GM19240 (cell line): ENCODE measurements around the gene PM20D1.

Source experiments
- DNase-seq: peaks from one replicate; pipeline ENCODE4 v3.0.0; 2011; ENCODE audit warnings: low spot score; ENCODE audit not compliant: insufficient read length

The PM20D1 gene

DNA sequence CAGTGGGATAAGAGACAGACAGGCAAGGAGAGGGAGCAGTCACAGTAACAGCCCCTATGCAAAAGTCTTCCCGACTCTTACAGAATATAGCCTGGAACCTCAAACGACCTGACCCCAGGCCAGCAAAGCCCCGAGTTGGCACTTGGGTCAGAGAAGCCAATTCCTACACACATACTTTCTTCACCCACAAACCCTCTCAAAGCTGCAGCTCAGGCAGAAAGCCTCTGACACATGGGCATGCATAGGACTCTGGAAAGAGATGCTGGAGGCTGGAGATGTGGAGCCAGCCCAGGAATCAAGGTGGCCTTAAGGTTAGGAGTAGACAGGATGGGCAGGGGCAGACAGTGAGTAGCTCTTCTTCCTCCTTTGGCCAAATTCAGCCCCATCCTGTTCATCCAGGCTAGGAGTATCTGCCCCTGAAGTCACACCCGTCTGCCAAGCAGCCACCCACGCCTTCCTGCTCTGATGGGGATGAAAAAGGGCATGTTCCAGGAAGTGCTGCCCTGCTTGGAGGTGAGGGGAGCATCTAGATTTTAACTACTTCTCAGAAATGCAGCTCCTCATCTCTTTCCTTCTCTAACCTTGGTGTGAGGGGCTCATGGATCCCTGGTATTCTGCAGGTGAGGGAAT is 44.7 kb downstream of the PM20D1 start:
- DNase-seq: no peak

DNA sequence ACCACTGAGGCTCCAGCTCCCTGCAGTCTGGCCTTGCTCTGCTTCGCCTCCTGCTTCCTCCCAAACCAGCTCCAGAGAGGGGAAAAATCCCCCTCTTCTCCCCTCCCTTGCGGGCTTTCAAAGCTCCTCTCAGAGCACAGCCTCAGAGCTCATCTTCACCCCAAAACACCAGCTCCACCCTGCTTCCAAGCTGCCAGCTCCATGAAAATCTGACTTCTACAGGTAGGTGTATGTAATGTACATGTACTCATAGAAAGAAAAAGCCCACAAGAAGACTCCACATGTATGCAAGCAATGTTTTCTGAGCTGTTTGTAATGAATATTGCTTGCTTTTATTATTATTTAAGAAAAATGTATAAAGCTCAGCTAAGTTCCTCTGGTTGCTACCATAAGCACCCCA is 45.3 kb downstream of the PM20D1 start:
- DNase-seq: no peak

DNA sequence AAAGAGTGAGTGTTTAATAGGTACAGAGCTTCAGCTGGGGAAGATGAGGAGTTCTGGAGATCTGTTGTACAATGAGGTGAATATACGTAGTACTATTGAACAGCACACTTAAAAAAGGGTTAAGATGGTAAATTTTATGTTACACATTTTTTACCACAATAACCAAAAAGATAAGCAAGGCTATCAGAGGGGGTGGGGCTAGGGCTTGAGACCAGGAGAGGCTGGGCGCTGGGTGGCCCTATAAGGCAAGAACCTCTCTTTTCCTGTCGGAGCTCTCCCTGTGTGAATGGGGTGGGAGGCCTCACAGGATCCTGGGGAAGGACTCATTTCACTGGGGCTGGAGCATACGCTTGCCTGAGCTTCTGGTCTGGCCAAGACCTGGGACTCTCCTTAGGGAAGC is 45.9 kb downstream of the PM20D1 start:
- no peak for DNase-seq

DNA sequence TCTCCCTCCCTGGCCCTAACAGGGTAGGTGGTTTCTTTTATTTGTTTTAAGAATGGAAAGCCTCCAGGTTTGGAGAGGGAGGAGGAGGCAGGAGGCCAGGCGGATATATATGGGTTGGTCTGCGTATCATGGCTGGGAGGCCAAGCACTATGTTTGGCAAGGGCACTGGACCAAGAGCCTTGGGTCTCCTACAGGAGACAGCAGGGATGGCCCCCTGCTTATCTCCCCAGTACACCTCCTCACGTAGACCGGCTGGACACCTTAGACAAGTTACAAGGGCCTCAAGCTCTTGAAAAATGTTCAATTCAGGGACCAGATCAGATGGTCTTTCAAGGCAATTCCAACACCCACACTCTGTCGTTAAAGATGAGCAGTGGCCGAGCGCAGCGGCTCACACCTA is 47.9 kb downstream of the PM20D1 start:
- no peak for DNase-seq

DNA sequence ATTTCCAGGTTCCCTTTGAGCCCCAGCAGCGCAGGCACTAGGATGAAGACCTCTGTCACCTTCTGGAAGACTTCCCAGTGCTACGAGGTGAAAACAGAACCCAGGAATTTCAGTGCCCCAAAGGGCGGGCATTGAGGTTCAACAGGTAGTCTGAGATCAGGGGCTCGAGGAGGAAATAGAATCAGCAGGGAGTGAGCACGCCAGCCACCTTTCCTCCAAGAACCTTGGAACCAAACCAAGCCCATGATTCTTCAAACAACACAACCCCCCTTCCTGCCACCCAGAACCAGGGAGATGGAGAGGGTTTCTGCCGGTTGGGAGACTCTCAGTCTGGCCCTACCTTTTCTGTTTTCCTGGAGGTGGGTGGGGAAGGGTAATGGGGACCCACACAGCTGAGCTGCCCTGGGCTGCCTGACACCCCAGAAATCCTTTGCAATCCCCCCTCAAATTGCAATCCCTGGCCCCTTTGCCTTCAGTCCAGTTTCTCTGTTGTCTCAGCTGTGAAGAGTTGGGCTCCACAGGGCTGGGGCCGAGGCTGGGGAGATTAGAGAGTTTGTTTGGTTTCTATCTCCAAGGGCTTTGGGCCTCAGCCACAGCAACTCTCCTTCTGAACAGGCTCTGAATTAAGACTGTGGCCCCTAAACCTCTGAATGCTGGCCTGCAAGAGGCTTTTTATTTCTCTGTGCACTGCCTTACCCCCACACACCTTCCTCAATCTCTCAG is 48.8 kb downstream of the PM20D1 start:
- no peak for DNase-seq

DNA sequence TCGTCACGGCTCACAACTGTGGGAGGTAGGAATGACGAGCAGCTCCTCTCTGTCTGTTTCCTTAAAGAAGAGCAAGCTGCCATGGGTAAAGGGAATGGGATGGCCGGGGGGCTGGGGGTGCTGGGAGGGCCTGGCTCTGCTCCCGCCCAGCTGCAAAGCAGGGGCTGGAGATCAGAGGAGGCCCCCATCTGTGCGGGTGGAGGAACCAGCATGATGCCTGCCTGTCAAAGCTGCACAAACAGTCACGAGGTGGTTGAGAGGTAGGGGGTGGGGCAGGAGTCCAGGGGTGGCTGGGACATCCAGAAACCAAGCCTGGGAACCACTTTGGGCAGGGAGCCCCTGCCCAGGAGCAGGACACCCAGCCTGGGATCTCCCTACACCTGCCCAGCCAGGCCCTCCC is 49.5 kb downstream of the PM20D1 start:
- DNase-seq: no peak

DNA sequence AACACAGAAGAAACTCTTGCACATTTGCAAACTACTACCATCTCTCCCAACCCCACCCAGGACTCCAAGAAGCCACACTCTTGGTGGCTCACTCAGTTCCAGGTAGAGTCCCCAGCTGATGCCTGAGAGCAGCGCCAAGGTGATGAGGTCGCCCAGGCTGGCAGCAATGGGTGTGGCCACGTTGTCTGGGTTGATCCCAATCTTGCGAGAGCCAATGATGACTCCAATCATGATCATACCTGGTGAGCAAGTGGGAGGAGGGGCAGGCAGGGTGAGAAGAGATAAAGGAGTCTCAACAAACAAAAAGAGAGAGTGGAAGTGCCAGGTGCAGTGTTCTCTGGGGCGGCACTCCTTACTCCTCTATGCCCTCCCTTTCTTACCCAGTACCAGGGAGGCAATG is 51.4 kb downstream of the PM20D1 start:
- DNase-seq: no peak

DNA sequence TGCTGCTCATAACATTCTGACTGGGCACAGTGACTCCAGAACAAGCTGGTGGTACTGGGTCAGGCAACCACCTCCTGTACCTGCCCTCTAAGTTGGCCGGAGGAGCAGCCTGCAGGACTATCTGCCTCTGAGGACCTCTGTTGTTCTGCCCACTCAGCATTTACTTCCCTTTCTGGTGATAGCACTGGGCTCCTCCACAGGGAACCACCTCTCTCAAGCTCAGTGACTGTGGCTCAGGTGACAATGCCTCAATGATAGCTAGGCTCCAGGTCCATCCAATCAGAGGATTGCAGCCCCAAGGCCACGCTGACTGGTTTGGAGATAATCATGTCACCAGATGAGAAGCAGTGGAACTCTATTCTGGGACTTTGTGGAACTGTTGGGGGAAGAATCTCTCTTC is 52.8 kb downstream of the PM20D1 start:
- no peak for DNase-seq

DNA sequence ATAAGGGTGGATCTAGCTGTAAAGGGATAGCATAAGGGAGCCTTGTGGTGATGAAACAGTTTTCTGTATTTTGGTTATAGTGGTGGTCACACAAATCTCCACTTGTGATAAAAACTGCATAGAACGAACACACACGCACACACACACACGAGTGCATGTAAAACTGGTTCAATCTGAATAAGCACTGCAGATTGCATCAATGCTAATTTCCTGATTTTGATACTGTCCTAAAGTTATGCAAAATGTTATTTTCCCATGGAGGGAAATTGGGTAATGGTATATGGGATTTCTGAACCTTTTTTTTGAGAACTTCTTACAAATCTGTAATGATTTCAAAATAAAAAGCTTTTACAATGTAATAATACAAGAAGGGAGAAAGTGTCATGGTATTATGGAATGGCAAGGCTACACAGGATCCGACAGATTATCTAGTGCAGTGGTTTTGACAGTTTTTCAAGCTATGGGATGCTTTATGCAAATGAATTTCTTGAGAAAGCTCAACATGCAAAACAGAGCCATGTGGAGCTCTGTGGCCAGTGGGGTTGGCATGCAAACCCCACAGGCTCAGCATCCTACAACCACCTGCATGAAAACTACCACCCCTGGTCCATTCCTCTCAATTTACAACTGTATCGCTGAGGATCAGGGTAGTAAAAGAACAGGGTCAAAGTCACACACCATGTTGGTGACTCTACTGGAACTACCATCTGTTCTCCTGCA is 55.8 kb downstream of the PM20D1 start:
- no peak for DNase-seq

DNA sequence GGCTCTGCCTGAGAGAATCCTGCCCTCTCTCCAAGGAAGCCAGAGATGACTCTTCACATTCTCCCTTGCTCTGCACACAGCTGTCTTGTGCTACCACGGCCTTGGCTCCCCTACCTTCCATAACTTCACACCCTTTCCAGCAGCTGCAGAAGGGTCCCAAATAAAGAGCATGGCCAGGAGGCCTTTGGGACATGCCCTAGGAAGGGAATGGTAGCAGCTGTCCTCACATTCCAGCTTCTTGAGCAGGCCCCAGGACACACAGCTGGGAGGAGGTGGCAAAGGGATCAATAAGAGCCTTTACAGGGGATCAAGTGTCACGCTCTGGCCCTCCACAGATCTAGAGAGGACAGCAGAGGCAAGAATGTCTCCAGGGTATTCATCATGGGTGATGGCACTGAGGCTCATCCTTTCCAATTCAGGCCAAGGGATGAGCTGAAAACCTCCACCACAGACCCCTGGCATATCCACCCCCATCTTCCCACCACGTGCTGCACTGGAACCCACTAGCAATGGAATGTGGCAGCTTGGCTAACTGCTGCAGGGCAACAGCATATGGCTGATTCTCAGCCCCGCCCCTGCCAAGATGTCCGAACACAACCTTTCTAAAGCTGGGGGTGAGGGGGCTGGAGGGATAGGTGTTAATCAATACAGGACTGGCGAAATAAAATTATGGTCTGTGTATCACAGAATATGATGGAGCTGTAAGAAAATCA is 56.8 kb downstream of the PM20D1 start:
- no peak for DNase-seq

DNA sequence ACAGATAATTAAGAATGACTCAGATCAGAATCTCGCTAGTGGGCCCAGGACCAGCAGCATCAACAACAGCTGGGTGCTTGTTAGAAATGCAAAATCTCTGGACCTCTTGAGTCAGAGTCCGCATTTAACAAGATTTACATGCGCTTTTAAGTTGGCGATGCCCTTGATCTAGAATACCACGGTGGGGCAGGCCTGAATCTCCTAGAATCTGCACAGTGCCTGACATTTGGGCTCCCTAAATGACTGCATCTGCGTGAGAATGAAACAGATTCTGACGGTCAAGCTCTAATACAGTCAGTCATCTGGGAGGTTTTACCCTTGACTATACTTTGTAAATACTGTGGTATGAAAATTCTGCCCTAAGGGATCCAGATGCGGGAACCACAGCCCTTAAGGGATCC is 57.5 kb downstream of the PM20D1 start:
- no peak for DNase-seq

DNA sequence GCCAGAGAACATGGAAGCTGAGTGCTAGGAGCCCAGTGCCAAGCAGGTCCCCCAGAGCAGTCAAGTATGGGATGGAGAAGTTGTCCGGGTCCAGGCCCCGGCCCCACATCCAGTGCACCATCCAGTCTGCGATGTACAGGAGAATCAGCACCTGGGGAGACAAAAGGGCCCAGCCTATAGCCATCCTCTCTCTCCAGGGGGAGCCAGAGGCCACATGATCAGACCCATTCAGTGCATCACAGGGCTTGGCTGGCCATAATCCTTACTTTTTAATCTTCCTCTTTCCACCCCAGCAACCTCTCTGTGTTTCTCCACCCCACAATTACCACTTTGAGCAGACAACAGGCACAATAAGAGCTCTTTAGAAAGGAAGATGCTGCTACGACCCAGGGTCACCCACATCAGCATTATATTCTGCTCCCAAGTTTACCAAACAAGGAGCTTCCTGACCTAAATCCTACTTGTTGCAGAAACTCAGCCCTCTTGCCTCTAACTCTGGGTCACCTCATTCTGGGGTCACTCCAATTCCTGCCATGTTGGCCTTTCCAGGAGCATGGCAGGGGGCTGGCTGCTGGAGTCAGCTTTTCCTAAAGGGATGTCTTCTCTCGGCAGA is 58.3 kb downstream of the PM20D1 start:
- DNase-seq: peak; percentile 79

DNA sequence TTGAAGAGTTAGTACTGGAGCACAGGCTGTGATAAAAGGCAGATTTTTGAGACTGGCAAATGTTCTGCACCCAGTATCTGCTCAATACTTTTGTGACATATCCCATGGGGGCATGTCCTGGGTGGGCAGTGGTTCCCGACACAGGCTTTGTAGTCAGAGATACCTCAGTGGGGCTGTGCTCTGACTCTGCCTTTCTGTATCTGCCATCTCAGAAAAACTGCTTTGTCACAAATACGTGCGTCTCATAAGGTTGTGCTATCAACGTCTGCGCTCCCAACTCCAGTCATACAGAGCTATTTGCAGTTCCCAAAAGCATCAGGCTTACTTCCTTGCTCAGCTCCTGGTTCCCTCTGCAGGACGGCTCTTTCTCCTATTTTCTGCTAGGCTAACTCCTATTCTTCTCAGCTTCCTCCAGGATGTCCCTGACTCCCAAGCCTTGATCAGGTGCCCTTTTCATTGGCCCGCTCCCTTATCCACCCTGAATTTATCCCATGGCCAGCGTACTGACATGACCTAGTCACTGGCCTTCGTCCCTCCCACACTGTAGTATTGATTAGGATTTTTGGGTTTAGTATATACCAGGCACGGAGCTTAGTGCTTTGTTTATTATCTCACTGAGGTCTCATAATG is 62.5 kb downstream of the PM20D1 start:
- DNase-seq: no peak

DNA sequence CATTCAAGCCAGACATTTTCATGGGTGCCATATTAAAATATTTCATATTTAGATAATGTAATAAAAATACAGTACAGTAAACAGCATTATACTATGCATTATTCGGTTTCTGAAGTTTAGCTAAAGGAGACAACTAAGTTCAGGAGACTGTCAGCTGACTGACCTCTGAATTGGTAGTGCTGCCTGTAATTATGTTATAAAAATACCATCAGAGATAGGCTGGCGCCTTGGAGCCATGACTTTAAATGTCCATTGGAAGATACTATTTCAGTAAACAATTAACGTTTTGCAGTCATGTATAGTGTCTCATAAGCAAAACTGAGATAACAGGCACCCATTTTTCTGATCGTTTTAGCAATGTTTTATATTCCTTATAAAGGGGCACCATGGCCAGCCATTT is 63.3 kb downstream of the PM20D1 start:
- DNase-seq: no peak

DNA sequence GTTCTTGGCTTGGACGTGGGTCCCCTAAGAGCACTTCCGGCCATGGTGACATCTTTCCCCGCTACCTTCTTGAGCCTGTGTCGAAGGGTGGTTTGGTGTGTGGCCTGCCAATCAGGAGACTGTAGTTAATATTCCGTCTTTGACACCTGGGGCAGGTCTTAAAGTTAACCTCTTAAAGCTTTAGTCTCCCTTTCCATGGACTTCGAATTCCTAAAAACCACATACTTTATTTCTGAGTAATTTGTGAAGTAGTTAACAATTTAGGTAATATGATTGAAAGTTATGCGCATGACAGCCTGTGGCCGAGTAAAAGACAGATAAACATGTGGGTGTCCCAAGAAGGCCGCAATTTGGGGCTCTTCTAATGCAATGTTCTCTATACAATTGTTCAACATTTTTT is 64.5 kb downstream of the PM20D1 start:
- DNase-seq: no peak

DNA sequence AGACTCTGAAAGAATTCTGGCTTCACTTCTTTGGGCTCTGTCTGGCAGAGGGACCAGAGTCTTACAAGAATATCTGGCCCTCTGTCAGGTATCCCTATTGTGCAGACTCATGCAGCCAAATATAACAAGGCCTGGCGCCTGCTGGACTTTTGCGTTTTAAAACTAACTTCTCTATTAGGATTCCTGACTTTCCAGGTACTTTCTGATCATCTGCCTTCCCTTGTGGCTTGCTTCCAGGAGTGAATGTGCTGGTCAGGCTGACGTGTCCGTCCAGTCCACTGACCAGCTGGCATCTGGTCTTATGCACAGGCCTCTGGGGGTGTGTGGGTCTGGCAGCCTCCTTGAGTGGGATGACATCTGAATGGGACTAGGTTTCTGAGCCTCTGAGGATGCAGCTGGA is 66.0 kb downstream of the PM20D1 start:
- DNase-seq: no peak

DNA sequence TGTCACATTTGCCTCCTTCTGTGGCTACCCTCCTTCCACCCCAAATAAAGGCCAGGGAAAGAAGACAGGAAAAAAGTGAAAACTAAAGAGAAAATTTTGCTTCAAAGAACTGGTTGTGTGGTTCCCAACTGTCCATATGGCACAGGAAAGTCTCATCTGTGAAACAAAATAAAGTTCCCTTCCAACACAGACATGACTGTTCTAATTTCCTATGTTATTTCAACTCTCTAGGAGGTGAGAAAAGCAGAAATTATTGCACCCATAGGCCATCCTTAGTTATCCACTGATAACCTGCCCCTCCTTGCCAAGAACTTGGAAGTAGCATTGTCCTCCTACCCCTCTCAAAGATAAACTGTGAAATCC is 66.5 kb downstream of the PM20D1 start:
- DNase-seq: no peak

DNA sequence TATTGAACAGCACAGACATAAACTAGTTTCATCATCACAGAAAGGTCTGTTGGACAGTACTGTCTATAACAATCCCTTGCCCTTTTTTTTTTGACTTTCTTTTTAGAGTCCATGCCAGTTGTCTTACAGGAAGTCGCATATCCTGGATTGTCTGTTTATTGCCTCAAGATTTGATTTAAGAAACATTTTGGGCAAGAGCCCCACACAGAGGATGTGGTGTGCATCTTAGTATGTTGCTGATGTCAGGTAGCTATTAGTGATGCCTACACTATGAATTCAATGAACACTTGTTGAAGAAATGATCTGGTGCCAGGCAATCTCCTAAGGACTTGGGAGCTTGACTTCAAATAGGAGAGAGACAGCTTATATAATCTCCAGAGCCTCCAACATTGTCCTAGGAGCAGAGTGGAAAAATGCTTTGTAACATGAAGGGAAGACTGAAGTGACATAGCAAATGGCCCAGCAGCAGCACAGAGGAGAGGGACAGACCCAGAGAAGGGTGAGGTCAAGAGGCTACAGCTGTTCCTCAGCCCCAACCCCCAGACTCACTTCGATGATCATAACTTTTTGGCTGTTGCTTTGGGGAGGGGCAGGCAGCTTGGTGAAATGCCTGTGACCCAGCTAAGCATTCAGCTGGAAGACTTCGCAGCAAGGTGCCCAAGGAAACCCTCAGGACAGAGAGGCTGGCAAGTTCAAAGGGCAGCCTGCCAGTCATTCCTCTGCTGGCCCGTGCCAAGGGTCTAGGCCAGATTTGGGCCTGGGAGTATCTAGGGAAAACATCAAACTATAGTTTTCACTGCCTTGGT is 67.1 kb downstream of the PM20D1 start:
- DNase-seq: no peak

DNA sequence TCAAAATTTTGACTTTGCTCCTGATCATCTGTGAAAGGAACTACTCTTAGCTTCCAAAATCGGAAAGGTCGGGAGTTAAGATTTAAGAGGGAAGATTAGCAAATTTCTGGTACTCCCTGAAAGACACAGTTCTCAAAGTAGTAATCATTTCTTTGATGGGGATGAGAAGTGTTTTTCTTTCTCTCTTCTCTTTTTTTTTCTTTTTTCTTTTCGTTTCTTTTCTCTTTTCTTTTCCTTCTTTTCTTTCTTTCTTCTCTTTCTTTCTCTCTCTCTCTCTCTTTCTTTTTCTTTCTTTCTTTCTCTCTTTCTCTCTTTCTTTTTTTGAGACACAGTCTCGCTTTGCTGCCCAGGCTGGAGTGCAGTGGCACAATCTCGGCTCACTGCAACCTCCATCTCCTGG is 69.6 kb downstream of the PM20D1 start:
- no peak for DNase-seq
